HL-60 (cell line): ENCODE data around the gene PTPRN2.

ENCODE experiments used
- GABPA ChIP-seq: IDR thresholded peaks from 2 replicates; pipeline ENCODE4 v1.6.1; 2012; ENCODE audit warnings: low read depth
- POLR2AphosphoS5 ChIP-seq: IDR thresholded peaks from 2 replicates; pipeline ENCODE4 v1.6.1; 2012; ENCODE audit warnings: low read depth
- REST ChIP-seq: IDR thresholded peaks from 2 replicates; pipeline ENCODE4 v1.6.1; 2012; ENCODE audit warnings: low read depth; ENCODE audit not compliant: insufficient replicate concordance
- SPI1 ChIP-seq: IDR thresholded peaks from 2 replicates; pipeline ENCODE4 v1.6.1; 2012; ENCODE audit warnings: low read depth, mild to moderate bottlenecking, borderline replicate concordance
- TF ChIP-seq, protein P1 (sequence below): IDR thresholded peaks from one replicate; pipeline ENCODE4 v1.5.1; 2011; ENCODE audit warnings: low read length, control low read depth, inconsistent platforms; ENCODE audit not compliant: insufficient read depth

- TF ChIP-seq, protein P1, sequence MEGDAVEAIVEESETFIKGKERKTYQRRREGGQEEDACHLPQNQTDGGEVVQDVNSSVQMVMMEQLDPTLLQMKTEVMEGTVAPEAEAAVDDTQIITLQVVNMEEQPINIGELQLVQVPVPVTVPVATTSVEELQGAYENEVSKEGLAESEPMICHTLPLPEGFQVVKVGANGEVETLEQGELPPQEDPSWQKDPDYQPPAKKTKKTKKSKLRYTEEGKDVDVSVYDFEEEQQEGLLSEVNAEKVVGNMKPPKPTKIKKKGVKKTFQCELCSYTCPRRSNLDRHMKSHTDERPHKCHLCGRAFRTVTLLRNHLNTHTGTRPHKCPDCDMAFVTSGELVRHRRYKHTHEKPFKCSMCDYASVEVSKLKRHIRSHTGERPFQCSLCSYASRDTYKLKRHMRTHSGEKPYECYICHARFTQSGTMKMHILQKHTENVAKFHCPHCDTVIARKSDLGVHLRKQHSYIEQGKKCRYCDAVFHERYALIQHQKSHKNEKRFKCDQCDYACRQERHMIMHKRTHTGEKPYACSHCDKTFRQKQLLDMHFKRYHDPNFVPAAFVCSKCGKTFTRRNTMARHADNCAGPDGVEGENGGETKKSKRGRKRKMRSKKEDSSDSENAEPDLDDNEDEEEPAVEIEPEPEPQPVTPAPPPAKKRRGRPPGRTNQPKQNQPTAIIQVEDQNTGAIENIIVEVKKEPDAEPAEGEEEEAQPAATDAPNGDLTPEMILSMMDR: no peak
- no peak for TF ChIP-seq POLR2AphosphoS5
- TF ChIP-seq GABPA: no peak
- no peak for TF ChIP-seq REST
- no peak for TF ChIP-seq SPI1
Measured at GRCh38 chr7:157832421-157832820, 755.2 kb downstream of the PTPRN2 start.
